ENCODE results near the gene CXCR5.
"Not testable (repeated sequence)": the region's sequence is repeated elsewhere in the genome, so short reads cannot be mapped to it uniquely, and the experiment has no call there.

The CXCR5 gene

GRCh38 chr11:118883368-118884071 lies at the start of gene CXCR5:
TSS of gene CXCR5 (plus strand) at chr11:118883892. CDS start at chr11:118883942, 50 bp downstream.
- no peak for DNase-seq

- no peak for DNase-seq
Measured at GRCh38 chr11:118834427-118835028, 49.2 kb upstream of the CXCR5 start.

- no peak for DNase-seq
Measured at GRCh38 chr11:118837868-118838267, 45.8 kb upstream of the CXCR5 start.

GRCh38 chr11:118838905-118839553 lies 44.7 kb upstream of the CXCR5 start:
- DNase-seq = no peak

GRCh38 chr11:118841469-118842242 lies 42.0 kb upstream of the CXCR5 start:
- peak; percentile 20 for DNase-seq

GRCh38 chr11:118842369-118842768 lies 41.3 kb upstream of the CXCR5 start:
- DNase-seq = no peak

GRCh38 chr11:118842843-118843242 lies 40.8 kb upstream of the CXCR5 start:
- not testable (repeated sequence) for DNase-seq

- no peak for DNase-seq
Measured at GRCh38 chr11:118843565-118843964, 40.1 kb upstream of the CXCR5 start.

GRCh38 chr11:118845369-118845768 lies 38.3 kb upstream of the CXCR5 start:
- no peak for DNase-seq

- DNase-seq = no peak
Measured at GRCh38 chr11:118846181-118846935, 37.3 kb upstream of the CXCR5 start.

- DNase-seq = no peak
Measured at GRCh38 chr11:118849825-118850224, 33.9 kb upstream of the CXCR5 start.

- no peak for DNase-seq
Measured at GRCh38 chr11:118851970-118852369, 31.7 kb upstream of the CXCR5 start.

GRCh38 chr11:118853678-118854077 lies 30.0 kb upstream of the CXCR5 start:
- DNase-seq = no peak

- no peak for DNase-seq
Measured at GRCh38 chr11:118856314-118856713, 27.4 kb upstream of the CXCR5 start.

GRCh38 chr11:118857385-118857784 lies 26.3 kb upstream of the CXCR5 start:
- no peak for DNase-seq

- DNase-seq = no peak
Measured at GRCh38 chr11:118859973-118860372, 23.7 kb upstream of the CXCR5 start.

GRCh38 chr11:118868659-118869058 lies 15.0 kb upstream of the CXCR5 start:
- no peak for DNase-seq

- DNase-seq = no peak
Measured at GRCh38 chr11:118870396-118871343, 13.0 kb upstream of the CXCR5 start.

- peak; percentile 52 for DNase-seq
Measured at GRCh38 chr11:118872403-118872821, 11.3 kb upstream of the CXCR5 start.

GRCh38 chr11:118873804-118874203 lies 9.9 kb upstream of the CXCR5 start:
- no peak for DNase-seq

GRCh38 chr11:118876286-118876685 lies 7.4 kb upstream of the CXCR5 start:
- DNase-seq = peak; percentile 54

All from activated T-cell treated with anti-CD3 and anti-CD28 coated beads, Interleukin-2, amount 50 U/mL, for 1 hour (primary cell).